GM20431 (cell line): ENCODE results near the gene SAMD11.

Experiments used
- in situ Hi-C: fragments of 300-500 bp; cut with MseI, MboI; formaldehyde crosslinking; loops from one replicate; pipeline ENCODE4 v1.15.0; 2020; ENCODE audit warnings: low sequenced_read_pairs; ENCODE audit not compliant: unreplicated experiment

Gene SAMD11

GRCh38 chr1:915295-916172 lies 8.2 kb upstream of the SAMD11 start:
- in situ Hi-C loops, result no loop called here

GRCh38 chr1:916173-917075 lies 7.3 kb upstream of the SAMD11 start:
- in situ Hi-C loops, result no loop called here

GRCh38 chr1:917076-917459 lies 6.7 kb upstream of the SAMD11 start:
- in situ Hi-C loops, result no loop called here

GRCh38 chr1:917466-918091 lies 6.1 kb upstream of the SAMD11 start:
- in situ Hi-C loops, result no loop called here

- in situ Hi-C loops, result no loop called here
These were observed 5.4 kb upstream of the SAMD11 start for GRCh38 chr1:918353-918752.

- in situ Hi-C loops, result no loop called here
These were observed 4.9 kb upstream of the SAMD11 start for GRCh38 chr1:918843-919242.

GRCh38 chr1:919271-919872 lies 4.4 kb upstream of the SAMD11 start:
- in situ Hi-C loops, result no loop called here

GRCh38 chr1:920010-920409 lies 3.7 kb upstream of the SAMD11 start:
- in situ Hi-C loops, result no loop called here

- in situ Hi-C loops, result no loop called here
These were observed 3.2 kb upstream of the SAMD11 start for GRCh38 chr1:920521-920920.

GRCh38 chr1:921011-921837 lies 2.5 kb upstream of the SAMD11 start:
- in situ Hi-C loops, result no loop called here

- in situ Hi-C loops, result no loop called here
These were observed 400 bp downstream of the SAMD11 start for GRCh38 chr1:923991-924655.

- in situ Hi-C loops, result no loop called here
These were observed 1.2 kb downstream of the SAMD11 start for GRCh38 chr1:924656-925560.

GRCh38 chr1:925561-926421 lies 2.1 kb downstream of the SAMD11 start:
- in situ Hi-C loops, result no loop called here

GRCh38 chr1:927234-927633 lies 3.5 kb downstream of the SAMD11 start:
- in situ Hi-C loops, result no loop called here

- in situ Hi-C loops, result no loop called here
These were observed 4.0 kb downstream of the SAMD11 start for GRCh38 chr1:927748-928147.

GRCh38 chr1:928825-929661 lies 5.3 kb downstream of the SAMD11 start:
- in situ Hi-C loops, result no loop called here
